ENCODE data around the gene HCN1.

DNA sequence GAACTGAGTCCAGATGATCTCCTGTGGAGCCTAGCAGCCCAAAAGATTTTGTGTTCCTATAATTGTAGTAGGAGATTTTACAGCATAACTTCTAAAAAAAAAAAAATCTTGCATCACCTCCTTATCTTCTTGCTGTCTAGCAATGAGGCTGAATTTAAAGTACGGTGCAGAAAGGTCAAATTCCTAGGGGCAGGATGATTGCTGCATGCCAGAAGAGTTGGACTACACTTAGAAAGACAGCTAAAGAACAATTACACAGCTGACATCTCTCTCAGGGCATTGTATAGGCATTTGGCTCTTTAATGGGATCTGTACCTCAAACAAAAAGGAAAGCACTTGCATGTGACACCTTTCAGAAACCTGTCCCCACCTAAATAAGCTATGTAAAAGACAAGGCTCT is 443.2 kb downstream of the HCN1 start:
- TF ChIP-seq, protein P1, sequence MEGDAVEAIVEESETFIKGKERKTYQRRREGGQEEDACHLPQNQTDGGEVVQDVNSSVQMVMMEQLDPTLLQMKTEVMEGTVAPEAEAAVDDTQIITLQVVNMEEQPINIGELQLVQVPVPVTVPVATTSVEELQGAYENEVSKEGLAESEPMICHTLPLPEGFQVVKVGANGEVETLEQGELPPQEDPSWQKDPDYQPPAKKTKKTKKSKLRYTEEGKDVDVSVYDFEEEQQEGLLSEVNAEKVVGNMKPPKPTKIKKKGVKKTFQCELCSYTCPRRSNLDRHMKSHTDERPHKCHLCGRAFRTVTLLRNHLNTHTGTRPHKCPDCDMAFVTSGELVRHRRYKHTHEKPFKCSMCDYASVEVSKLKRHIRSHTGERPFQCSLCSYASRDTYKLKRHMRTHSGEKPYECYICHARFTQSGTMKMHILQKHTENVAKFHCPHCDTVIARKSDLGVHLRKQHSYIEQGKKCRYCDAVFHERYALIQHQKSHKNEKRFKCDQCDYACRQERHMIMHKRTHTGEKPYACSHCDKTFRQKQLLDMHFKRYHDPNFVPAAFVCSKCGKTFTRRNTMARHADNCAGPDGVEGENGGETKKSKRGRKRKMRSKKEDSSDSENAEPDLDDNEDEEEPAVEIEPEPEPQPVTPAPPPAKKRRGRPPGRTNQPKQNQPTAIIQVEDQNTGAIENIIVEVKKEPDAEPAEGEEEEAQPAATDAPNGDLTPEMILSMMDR (conservative IDR thresholded peaks at IDR 0.05; ENCODE audit: low read depth, low read length) = no peak
- TF ChIP-seq POLR2A (IDR thresholded peaks at IDR 0.05; ENCODE audit: low read depth, low read length) (no peak), RFX5 (IDR thresholded peaks at IDR 0.05; ENCODE audit: low read depth, low read length) (no peak), MAZ (IDR thresholded peaks at IDR 0.05; ENCODE audit: borderline replicate concordance, low read depth, low read length) (no peak), MXI1 (IDR thresholded peaks at IDR 0.05; ENCODE audit: borderline replicate concordance, low read depth, low read length) (no peak), NFE2L2 (IDR thresholded peaks at IDR 0.05; ENCODE audit: low read depth, low read length) (no peak), RAD21 (IDR thresholded peaks at IDR 0.05; ENCODE audit: low read length) (no peak), MAFK (IDR thresholded peaks at IDR 0.05; ENCODE audit: low read depth, low read length) (no peak), SMC3 (IDR thresholded peaks at IDR 0.05; ENCODE audit: low read depth, low read length) (no peak), CEBPB (IDR thresholded peaks at IDR 0.05; ENCODE audit: low read depth, low read length) (no peak), FOS (IDR thresholded peaks at IDR 0.05; ENCODE audit: low read depth, low read length) (no peak)
- TF ChIP-seq, protein P2, sequence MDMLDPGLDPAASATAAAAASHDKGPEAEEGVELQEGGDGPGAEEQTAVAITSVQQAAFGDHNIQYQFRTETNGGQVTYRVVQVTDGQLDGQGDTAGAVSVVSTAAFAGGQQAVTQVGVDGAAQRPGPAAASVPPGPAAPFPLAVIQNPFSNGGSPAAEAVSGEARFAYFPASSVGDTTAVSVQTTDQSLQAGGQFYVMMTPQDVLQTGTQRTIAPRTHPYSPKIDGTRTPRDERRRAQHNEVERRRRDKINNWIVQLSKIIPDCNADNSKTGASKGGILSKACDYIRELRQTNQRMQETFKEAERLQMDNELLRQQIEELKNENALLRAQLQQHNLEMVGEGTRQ (IDR thresholded peaks at IDR 0.05; ENCODE audit: low read depth, low read length) = no peak

Measured in IMR-90 (cell line).